ENCODE measurements around the gene CNOT1.

Gene CNOT1

GRCh38 chr16:58497935-58498334 is 131.7 kb downstream of the CNOT1 start:
- in situ Hi-C loops (cut with HindIII; ENCODE audit: low pct_ligation_motif_present, low sequenced_read_pairs) = no loop called here
- Histone ChIP-seq H3K36me3 (replicated peaks) (no peaks in the 10 kb centered on the region), H3K27me3 (replicated peaks) (no peaks in the 10 kb centered on the region), H3K27ac (no peak overlapping the region), H3K4me3 (ENCODE audit: low read depth, low read length) (no peak overlapping the region)
- DNase-seq = no peak
- no peak for TF ChIP-seq CTCF (IDR thresholded peaks at IDR 0.05; ENCODE audit: low read depth, low read length, missing control alignments)

- DNase-seq = no peak
- in situ Hi-C loops (cut with HindIII; ENCODE audit: low pct_ligation_motif_present, low sequenced_read_pairs) = no loop called here
- Histone ChIP-seq H3K27me3 (replicated peaks) (no peaks in the 10 kb centered on the region), H3K27ac (no peak overlapping the region), H3K4me3 (ENCODE audit: low read depth, low read length) (no peak overlapping the region), H3K36me3 (replicated peaks) (no peaks in the 10 kb centered on the region)
- no peak for TF ChIP-seq CTCF (IDR thresholded peaks at IDR 0.05; ENCODE audit: low read depth, low read length, missing control alignments)
Observed at GRCh38 chr16:58497468-58497867, 132.2 kb downstream of the CNOT1 start.

GRCh38 chr16:58495521-58496331 is 133.9 kb downstream of the CNOT1 start:
- H3K27me3 ChIP-seq (replicated peaks) = no peaks in the 10 kb centered on the region
- peak overlapping the region; percentile 33 for H3K4me3 ChIP-seq (ENCODE audit: low read depth, low read length)
- H3K36me3 ChIP-seq (replicated peaks) = no peaks in the 10 kb centered on the region
- in situ Hi-C loops (cut with HindIII; ENCODE audit: low pct_ligation_motif_present, low sequenced_read_pairs) = no loop called here
- H3K27ac ChIP-seq = peak overlapping the region; percentile 76
- DNase-seq = no peak
- no peak for TF ChIP-seq CTCF (IDR thresholded peaks at IDR 0.05; ENCODE audit: low read depth, low read length, missing control alignments)

GRCh38 chr16:58494981-58495520 is 134.6 kb downstream of the CNOT1 start:
- no peaks in the 10 kb centered on the region for H3K27me3 ChIP-seq (replicated peaks)
- H3K36me3 ChIP-seq (replicated peaks) = no peaks in the 10 kb centered on the region
- DNase-seq = peak; percentile 100
- TF ChIP-seq CTCF (IDR thresholded peaks at IDR 0.05; ENCODE audit: low read depth, low read length, missing control alignments) = peak; percentile 88
- peak overlapping the region; percentile 76 for H3K27ac ChIP-seq
- in situ Hi-C loops (cut with HindIII; ENCODE audit: low pct_ligation_motif_present, low sequenced_read_pairs) = no loop called here
- peak overlapping the region; percentile 33 for H3K4me3 ChIP-seq (ENCODE audit: low read depth, low read length)

GRCh38 chr16:58493756-58494431 is 135.7 kb downstream of the CNOT1 start:
- Histone ChIP-seq H3K36me3 (replicated peaks) (no peaks in the 10 kb centered on the region), H3K4me3 (ENCODE audit: low read depth, low read length) (no peak overlapping the region), H3K27me3 (replicated peaks) (no peaks in the 10 kb centered on the region), H3K27ac (no peak overlapping the region)
- in situ Hi-C loops (cut with HindIII; ENCODE audit: low pct_ligation_motif_present, low sequenced_read_pairs) = no loop called here
- TF ChIP-seq CTCF (IDR thresholded peaks at IDR 0.05; ENCODE audit: low read depth, low read length, missing control alignments) = no peak
- no peak for DNase-seq
